Epidermal melanocyte (primary cell): Measurements from ENCODE around the gene KIFAP3.
"Not testable (repeated sequence)": the region's sequence is repeated elsewhere in the genome, so short reads cannot be mapped to it uniquely, and the experiment has no call there.

Experiments used
- DNase-seq: peaks from one replicate; pipeline ENCODE4 v3.0.0; 2011; ENCODE audit warnings: low spot score; ENCODE audit not compliant: insufficient read length

KIFAP3 gene

GRCh38 chr1:169891539-169891885 is 183.0 kb downstream of the KIFAP3 start:
- DNase-seq = no peak

- DNase-seq = no peak
Observed at GRCh38 chr1:169890761-169891538, 183.5 kb downstream of the KIFAP3 start.

- DNase-seq = no peak
Observed at GRCh38 chr1:169889871-169890270, 184.6 kb downstream of the KIFAP3 start.

- no peak for DNase-seq
Observed at GRCh38 chr1:169886931-169887330, 187.6 kb downstream of the KIFAP3 start.

GRCh38 chr1:169886422-169886821 is 188.1 kb downstream of the KIFAP3 start:
- DNase-seq = no peak

GRCh38 chr1:169885207-169885606 is 189.3 kb downstream of the KIFAP3 start:
- no peak for DNase-seq

- DNase-seq = no peak
Observed at GRCh38 chr1:169884634-169885033, 189.9 kb downstream of the KIFAP3 start.

- DNase-seq = no peak
Observed at GRCh38 chr1:169882039-169882511, 192.4 kb downstream of the KIFAP3 start.

GRCh38 chr1:169879034-169879840 is 195.3 kb downstream of the KIFAP3 start:
- no peak for DNase-seq

- DNase-seq = no peak
Observed at GRCh38 chr1:169878498-169878897, 196.0 kb downstream of the KIFAP3 start.

- DNase-seq = no peak
Observed at GRCh38 chr1:169877800-169878491, 196.5 kb downstream of the KIFAP3 start.

- peak; percentile 30 for DNase-seq
Observed at GRCh38 chr1:169874229-169874628, 200.3 kb downstream of the KIFAP3 start.

GRCh38 chr1:169873582-169874199 is 200.8 kb downstream of the KIFAP3 start:
- DNase-seq = no peak

GRCh38 chr1:169872906-169873305 is 201.6 kb downstream of the KIFAP3 start:
- DNase-seq = no peak

GRCh38 chr1:169871988-169872387 is 202.5 kb downstream of the KIFAP3 start:
- not testable (repeated sequence) for DNase-seq
